DMS 273 treated with DMSO at 0.1 percent for 48 hours (cell line): ENCODE measurements around the gene DRAXIN.

ENCODE experiments used
- DNase-seq: peaks from one replicate; lab custom pipeline; 2025; lab: John Stamatoyannopoulos, UW

Gene DRAXIN

DNA sequence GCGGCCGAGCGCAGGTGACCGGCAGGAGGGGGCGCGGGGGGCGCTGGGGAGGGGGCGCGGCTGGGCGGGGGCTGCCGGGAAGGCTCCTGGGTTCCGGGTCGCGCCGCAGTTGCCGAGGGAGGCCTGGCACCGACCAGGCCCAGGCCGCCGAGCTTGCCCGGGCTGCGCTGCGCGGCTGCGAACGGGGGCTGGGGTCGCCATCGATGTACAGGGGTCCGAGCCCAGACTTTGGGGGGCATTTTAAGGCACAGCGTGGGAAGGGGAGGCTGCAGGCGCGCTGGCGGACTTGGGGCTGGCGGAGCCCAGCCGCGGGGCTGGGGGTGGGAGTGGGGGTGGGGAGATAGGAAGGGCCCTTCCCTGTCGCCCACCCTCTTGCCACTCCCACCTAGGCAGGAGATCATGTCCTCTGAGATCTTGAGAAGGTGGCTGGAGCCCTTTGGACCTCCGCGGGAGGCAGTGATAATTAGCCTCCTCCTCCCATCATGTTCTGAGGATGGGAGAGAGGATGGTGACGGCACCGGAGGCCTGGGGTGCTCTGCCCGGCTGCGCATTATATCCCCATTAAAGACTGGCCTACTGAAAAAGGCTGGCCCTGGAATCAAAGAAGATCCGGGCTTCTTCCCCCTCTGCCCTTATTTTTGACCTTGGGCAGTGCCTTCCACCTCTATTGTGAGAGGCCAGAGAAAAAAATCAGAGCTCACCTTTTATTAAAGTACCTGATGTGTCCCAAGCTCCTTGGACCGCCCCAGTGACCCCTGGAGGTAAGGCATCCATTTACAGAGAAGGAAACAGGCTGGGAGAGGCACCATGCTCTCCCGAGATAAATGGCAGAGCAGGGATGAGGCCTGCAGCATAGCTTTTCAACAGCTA lies 36.3 kb upstream of the DRAXIN start:
- DNase-seq = no peak

- no peak for DNase-seq
Measured at GRCh38 chr1:11657654-11658053, 33.9 kb upstream of the DRAXIN start.

DNA sequence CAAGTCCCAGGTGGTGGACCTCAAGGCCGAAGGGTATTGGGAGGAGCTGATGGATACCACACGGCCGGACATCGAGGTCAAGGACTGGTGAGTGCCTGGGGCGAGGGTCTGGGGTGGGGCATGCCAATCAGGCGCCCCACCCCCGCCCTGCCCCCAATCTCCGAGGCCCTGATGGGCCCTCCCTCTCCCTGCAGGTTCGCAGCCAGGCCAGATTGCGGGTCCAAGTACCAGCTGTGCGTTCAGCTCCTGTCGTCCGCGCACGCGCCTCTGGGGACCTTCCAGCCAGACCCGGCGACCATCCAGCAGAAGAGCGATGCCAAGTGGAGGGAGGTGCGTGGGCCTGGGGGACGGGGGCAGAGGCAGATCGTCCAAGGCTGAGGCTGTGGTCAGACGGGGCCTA lies 33.0 kb upstream of the DRAXIN start:
- DNase-seq = no peak

DNA sequence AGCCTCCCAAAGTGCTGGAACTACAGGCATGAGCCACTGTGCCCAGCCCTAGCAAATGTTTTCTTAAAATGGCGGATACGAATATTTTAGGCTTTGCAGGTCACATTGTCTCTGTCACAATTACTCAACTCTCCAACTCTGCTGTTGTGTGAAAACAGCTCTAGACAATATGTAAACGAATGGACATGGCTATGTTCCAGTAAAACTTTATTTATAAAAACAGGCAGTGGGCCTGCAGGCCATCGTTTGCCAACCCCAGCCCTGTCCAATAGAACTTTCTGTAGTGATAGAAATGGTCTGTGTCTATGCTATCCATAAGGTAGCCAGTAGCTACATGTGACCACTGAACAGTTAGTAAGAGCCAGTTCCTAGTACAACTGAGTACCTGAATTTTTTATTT lies 31.8 kb upstream of the DRAXIN start:
- DNase-seq = no peak

GRCh38 chr1:11661103-11661502 lies 30.4 kb upstream of the DRAXIN start:
- DNase-seq = no peak

DNA sequence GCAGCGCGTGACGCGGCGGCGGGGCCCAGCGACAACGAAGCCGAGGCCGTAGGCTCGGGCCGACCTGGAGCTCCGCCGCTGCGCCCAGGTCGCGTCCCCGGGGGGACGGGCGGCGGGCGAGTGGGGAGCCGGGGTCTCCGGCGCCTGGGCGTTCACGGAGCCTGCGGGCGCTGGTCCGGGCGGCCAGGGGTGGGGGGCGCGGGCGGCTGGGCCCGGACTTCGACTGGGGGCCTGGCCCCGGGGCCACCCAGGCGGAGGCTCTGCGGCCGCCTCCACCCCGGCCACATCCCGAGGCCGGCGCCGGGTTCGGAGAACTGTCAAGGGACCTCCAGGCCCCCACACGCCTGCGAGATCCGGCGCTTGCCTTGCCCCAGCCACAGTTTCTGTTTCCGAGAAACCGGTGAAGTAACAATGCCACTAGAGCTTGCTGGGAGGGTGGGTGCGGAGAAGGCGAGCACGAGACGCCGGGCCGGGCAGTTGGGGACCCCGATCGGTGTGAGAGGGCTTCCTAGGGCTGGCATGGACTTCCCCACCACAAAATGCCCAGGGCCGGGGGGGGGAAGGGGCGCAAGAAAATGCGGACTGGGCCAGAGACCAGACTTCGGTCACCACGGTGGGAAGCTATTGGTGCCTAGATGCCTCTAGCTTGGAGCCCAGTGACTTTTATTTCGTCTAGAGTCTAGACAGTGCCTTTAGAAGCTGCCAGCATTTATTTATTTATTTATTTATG lies 27.0 kb upstream of the DRAXIN start:
- no peak for DNase-seq

GRCh38 chr1:11668516-11668915 lies 23.0 kb upstream of the DRAXIN start:
- DNase-seq = no peak

- DNase-seq = no peak
Measured at GRCh38 chr1:11670747-11671146, 20.8 kb upstream of the DRAXIN start.

DNA sequence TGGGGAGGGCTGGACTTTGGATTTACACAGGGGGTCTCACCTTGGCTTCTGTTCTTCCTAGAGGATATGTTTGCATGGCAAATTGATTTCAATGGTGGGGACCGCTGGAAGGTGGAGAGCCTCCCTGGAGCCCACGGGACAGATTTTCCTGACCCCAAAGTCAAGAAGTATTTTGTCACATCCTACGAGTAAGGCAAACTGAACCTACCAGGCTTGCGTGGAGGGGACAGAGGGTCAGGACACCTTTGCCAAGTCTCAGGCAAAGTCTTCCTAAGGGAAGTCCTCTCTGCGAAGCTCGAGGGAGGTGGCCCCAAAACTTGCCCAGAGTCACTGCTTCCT lies 20.3 kb upstream of the DRAXIN start:
- no peak for DNase-seq

DNA sequence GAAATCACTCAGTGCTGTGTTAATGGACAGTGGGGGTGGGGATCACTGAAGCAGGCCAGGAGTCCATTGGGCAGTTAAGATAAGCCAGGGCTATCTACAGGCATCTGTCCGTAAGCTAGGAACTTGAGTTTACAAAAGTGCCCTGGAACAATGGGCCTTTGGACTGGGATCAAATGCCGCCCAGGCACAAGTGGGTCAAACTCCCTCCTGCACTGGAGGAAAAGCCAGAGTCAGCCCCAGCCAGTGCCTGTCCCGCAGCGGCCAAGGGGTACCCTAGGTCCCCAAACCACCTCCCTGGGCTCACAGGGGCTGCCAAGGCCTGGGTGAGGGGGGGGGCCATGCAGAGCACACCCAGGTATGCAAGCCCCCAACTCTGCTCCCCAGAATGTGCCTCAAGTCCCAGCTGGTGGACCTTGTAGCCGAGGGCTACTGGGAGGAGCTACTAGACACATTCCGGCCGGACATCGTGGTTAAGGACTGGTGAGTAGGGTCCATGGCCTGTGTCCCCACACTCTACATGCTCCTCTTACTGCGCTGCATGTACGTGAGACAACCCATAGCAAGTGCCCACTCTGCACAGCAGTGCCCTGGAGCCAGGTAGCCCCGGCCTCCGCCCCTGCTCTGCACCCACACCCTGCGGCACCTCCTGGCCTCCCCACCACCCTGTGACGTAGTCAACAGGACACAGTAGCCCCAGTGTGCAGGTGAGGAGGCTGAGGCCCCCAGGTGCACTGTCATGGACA lies 19.8 kb upstream of the DRAXIN start:
- no peak for DNase-seq

- DNase-seq = no peak
Measured at GRCh38 chr1:11673089-11673769, 18.3 kb upstream of the DRAXIN start.

DNA sequence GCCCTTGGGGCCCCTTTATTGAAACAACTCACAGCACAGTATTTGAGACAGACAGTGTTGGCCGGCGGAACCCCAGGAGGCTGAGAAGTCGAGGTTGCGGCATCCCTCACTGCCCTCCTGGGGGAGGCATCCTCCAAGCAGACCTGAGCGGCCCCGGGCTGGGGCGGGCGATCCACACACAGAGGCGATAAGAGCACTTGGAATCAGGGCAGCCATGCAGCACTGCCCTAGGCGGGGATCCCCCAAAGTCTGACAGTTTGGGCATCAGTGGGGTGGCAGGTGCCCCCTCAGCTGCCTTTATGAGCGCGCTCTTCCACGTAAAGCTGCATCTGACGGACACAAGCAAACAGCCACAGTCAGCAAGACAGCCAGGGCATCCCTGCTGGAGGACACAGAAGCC lies 17.0 kb upstream of the DRAXIN start:
- no peak for DNase-seq

GRCh38 chr1:11675325-11675724 lies 16.2 kb upstream of the DRAXIN start:
- DNase-seq = no peak

GRCh38 chr1:11676386-11677103 lies 15.0 kb upstream of the DRAXIN start:
- DNase-seq = no peak

DNA sequence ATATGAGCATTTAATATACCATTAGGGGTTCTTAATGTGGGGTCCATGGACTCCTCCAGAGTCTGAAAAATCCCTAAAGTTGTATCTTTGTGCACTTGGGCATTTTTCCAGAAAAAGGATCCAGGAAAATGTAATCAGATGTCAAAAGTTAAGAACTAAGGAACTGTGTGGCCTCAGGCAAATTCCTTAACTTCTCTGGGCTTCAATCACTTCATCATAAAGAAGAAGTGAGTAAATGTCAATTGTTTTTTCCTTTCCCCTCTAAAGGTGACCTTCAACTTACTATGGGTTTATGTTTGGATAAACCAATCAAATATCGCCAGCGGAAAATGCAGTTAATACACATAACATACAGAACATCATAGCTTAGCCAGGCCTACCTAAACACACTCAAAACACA lies 13.1 kb upstream of the DRAXIN start:
- DNase-seq = no peak

- no peak for DNase-seq
Measured at GRCh38 chr1:11680270-11681070, 11.0 kb upstream of the DRAXIN start.

GRCh38 chr1:11681071-11681771 lies 10.3 kb upstream of the DRAXIN start, which contains the start of gene MAD2L2:
MAD2L2 (minus strand) TSS chr1:11681148; CDS start chr1:11680601, 547 bp downstream.
- DNase-seq = peak; percentile 51

DNA sequence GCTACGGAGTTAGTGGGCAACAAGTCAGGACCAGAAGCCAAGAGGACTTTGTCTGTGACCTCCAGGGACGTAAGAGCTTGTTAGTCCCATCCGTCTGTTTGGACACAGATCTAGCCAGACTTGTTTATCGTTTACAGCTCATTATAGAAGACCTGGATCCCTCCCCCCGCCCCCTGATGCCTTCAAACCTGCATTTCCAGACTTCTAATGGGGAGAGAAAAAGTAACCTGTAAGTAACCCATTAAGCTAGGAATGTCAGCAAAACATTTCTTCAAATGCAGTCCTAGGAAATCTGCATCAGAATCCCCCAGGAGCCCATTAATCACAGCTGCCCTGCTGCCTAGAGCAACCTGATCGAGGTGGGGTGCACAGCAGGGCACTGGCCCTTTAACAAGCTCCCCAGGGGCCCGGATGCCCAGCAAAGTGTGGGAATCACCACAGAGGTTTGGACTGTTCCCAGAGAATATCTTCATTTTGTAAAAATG lies 9.2 kb upstream of the DRAXIN start:
- DNase-seq = no peak

DNA sequence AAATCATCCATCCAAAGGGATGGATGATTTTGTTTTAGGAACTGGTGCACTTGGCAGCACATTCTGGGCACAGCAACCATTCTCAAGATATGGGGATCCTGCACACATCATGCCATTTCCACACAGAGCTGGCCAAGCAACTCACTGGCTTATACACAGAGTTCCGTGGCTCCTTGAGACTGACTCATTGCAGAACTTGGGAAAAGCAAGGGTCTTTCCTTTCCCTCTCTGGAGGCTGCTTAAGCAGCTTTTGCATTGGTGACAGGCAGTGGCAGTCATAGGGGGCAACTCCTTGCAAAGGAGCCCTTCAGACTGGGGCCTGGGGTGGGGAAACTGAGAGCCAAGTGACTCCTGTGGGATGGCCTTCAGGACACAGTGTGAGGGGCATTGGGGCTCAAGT lies 8.7 kb upstream of the DRAXIN start:
- no peak for DNase-seq

DNA sequence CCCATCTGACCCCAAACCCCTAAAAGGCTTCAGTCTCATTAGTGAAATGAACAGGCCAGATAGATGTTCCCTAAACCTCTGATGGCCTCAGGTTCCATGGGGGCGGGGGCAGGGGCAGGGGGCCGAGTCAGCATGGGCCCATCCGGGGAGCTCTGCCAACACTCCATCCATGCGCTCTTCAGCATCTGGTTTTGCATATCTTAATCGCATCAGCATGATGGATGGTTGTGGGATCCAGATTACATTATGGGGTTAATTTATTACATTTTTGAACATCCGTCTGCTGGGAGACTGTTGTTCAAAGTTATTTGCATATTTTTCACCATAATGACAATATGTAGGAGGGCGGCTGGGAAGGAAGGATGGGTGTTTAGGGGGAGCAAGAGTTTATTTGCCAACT lies 7.4 kb upstream of the DRAXIN start:
- DNase-seq = no peak
